ENCODE results near the gene LANCL1.

DNA sequence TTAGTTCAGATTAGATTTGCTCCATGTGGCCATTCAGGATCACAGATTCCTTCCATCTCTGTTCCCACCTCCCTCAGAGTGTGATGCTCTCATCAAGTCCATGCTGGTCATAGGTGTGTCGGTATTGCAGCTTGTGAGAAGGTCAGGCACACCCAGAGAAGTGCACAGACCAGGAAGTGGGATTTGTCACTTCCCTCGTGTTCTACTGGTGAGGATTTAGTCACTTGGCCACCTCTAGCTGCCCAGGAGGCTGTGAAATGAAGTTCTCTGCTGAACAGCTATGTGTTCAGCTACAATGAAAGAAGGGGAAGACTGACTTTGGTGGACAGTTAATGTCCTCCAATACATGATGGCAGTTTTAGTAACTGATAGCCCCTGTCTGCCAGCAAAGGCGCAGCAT, 3.5 kb upstream of the LANCL1 start:
- TF ChIP-seq EZH2 (IDR thresholded peaks at IDR 0.05; ENCODE audit: borderline replicate concordance, insufficient read depth, low read length, poor library complexity, severe bottlenecking) (no peak), EP300 (conservative IDR thresholded peaks at IDR 0.05; ENCODE audit: poor library complexity, severe bottlenecking) (no peak), SMC3 (conservative IDR thresholded peaks at IDR 0.05; ENCODE audit: poor library complexity) (no peak), MXI1 (conservative IDR thresholded peaks at IDR 0.05; ENCODE audit: poor library complexity, severe bottlenecking) (no peak), POLR2AphosphoS5 (IDR thresholded peaks at IDR 0.05) (no peak)
- TF ChIP-seq, protein P1, sequence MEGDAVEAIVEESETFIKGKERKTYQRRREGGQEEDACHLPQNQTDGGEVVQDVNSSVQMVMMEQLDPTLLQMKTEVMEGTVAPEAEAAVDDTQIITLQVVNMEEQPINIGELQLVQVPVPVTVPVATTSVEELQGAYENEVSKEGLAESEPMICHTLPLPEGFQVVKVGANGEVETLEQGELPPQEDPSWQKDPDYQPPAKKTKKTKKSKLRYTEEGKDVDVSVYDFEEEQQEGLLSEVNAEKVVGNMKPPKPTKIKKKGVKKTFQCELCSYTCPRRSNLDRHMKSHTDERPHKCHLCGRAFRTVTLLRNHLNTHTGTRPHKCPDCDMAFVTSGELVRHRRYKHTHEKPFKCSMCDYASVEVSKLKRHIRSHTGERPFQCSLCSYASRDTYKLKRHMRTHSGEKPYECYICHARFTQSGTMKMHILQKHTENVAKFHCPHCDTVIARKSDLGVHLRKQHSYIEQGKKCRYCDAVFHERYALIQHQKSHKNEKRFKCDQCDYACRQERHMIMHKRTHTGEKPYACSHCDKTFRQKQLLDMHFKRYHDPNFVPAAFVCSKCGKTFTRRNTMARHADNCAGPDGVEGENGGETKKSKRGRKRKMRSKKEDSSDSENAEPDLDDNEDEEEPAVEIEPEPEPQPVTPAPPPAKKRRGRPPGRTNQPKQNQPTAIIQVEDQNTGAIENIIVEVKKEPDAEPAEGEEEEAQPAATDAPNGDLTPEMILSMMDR (IDR thresholded peaks at IDR 0.05; ENCODE audit: poor library complexity, severe bottlenecking), result no peak
